MG63 (cell line): ENCODE data around the gene PHLDA1. TPM values are rescaled to one million over a fixed set of nuclear protein-coding genes. Genes with fewer than 3 reads are reported as not detected.
"Not testable (repeated sequence)": the region's sequence is repeated elsewhere in the genome, so short reads cannot be mapped to it uniquely, and the experiment has no call there.

Source experiments
- DNase-seq: peaks from one replicate; pipeline ENCODE4 v3.0.0-alpha.2; 2020
- H3K27me3 ChIP-seq: fragments of 250-450 bp; sonication (Bioruptor Pico); 2 replicates; pipeline ENCODE4 v1.5.1; 2020; ENCODE audit warnings: mild to moderate bottlenecking, moderate library complexity
- H3K36me3 ChIP-seq: fragments of 250-450 bp; sonication (Bioruptor Pico); 2 replicates; pipeline ENCODE4 v1.5.1; 2020; ENCODE audit warnings: mild to moderate bottlenecking, moderate library complexity
- H3K4me3 ChIP-seq: fragments of 250-450 bp; sonication (Bioruptor Pico); 2 replicates; pipeline ENCODE4 v1.5.1; 2020; ENCODE audit warnings: mild to moderate bottlenecking, moderate library complexity
- H3K9me3 ChIP-seq: fragments of 250-450 bp; sonication (Bioruptor Pico); 2 replicates; pipeline ENCODE4 v1.5.1; 2020; ENCODE audit warnings: mild to moderate bottlenecking, moderate library complexity
- total RNA-seq: library from RNA; depleted of rRNA; stranded (reverse); fragments of >200 nt; shearing (Covaris generic); gene quantifications from 2 replicates; pipeline ENCODE4 v1.2.3, GENCODE V29; 2014; ENCODE audit warnings: low replicate concordance

PHLDA1 gene
- total RNA-seq, 1 experiment from 2014 or later, result 13.8 TPM

- no peaks in the 10 kb centered on the region for H3K27me3 ChIP-seq
- DNase-seq, result no peak
- H3K4me3 ChIP-seq, result no peak overlapping the region
- H3K9me3 ChIP-seq, result no peaks in the 10 kb centered on the region
- H3K36me3 ChIP-seq, result no peaks in the 10 kb centered on the region
Measured at GRCh38 chr12:76006028-76006925, 25.3 kb downstream of the PHLDA1 start.

- no peak for DNase-seq
- Histone ChIP-seq H3K4me3 (no peak overlapping the region), H3K36me3 (no peaks in the 10 kb centered on the region), H3K27me3 (no peaks in the 10 kb centered on the region), H3K9me3 (no peaks in the 10 kb centered on the region)
Measured at GRCh38 chr12:76003355-76003638, 28.3 kb downstream of the PHLDA1 start.

- no peaks in the 10 kb centered on the region for H3K36me3 ChIP-seq
- no peak for DNase-seq
- H3K27me3 ChIP-seq, result no peaks in the 10 kb centered on the region
- H3K9me3 ChIP-seq, result no peaks in the 10 kb centered on the region
- no peak overlapping the region for H3K4me3 ChIP-seq
Measured at GRCh38 chr12:76002598-76003354, 28.8 kb downstream of the PHLDA1 start.

GRCh38 chr12:75998292-75999063, 33.1 kb downstream of the PHLDA1 start:
- H3K4me3 ChIP-seq, result no peak overlapping the region
- no peak for DNase-seq

GRCh38 chr12:75997658-75998057, 33.9 kb downstream of the PHLDA1 start:
- Histone ChIP-seq H3K9me3 (no peaks in the 10 kb centered on the region), H3K36me3 (no peaks in the 10 kb centered on the region), H3K4me3 (no peak overlapping the region), H3K27me3 (no peaks in the 10 kb centered on the region)
- DNase-seq, result no peak

More at GRCh38 chr12:75998292-75999063, 33.1 kb downstream of the PHLDA1 start:
- Histone ChIP-seq H3K27me3 (no peaks in the 10 kb centered on the region), H3K36me3 (no peaks in the 10 kb centered on the region), H3K9me3 (no peaks in the 10 kb centered on the region)

GRCh38 chr12:75996861-75997447, 34.6 kb downstream of the PHLDA1 start:
- DNase-seq, result no peak

GRCh38 chr12:75995691-75996090, 35.9 kb downstream of the PHLDA1 start:
- DNase-seq, result no peak
- H3K9me3 ChIP-seq, result no peaks in the 10 kb centered on the region
- H3K4me3 ChIP-seq, result no peak overlapping the region
- H3K36me3 ChIP-seq, result no peaks in the 10 kb centered on the region
- H3K27me3 ChIP-seq, result no peaks in the 10 kb centered on the region

More at GRCh38 chr12:75996861-75997447, 34.6 kb downstream of the PHLDA1 start:
- Histone ChIP-seq H3K4me3 (no peak overlapping the region), H3K36me3 (no peaks in the 10 kb centered on the region), H3K9me3 (no peaks in the 10 kb centered on the region), H3K27me3 (no peaks in the 10 kb centered on the region)

- DNase-seq, result no peak
- H3K36me3 ChIP-seq, result no peaks in the 10 kb centered on the region
- no peaks in the 10 kb centered on the region for H3K9me3 ChIP-seq
- H3K27me3 ChIP-seq, result no peaks in the 10 kb centered on the region
- no peak overlapping the region for H3K4me3 ChIP-seq
Measured at GRCh38 chr12:75994069-75994740, 37.4 kb downstream of the PHLDA1 start.

- Histone ChIP-seq H3K36me3 (no peaks in the 10 kb centered on the region), H3K27me3 (no peaks in the 10 kb centered on the region), H3K9me3 (peaks cover 6% of the 10 kb centered on the region), H3K4me3 (no peak overlapping the region)
- no peak for DNase-seq
Measured at GRCh38 chr12:75991753-75992152, 39.8 kb downstream of the PHLDA1 start.

GRCh38 chr12:75990189-75990912, 41.2 kb downstream of the PHLDA1 start:
- Histone ChIP-seq H3K9me3 (peaks cover 6% of the 10 kb centered on the region), H3K36me3 (no peaks in the 10 kb centered on the region), H3K4me3 (no peak overlapping the region), H3K27me3 (no peaks in the 10 kb centered on the region)
- no peak for DNase-seq

- H3K4me3 ChIP-seq, H3K27me3 ChIP-seq, DNase-seq, H3K36me3 ChIP-seq, H3K9me3 ChIP-seq: not testable (repeated sequence)
Measured at GRCh38 chr12:75987709-75988108, 43.9 kb downstream of the PHLDA1 start.

GRCh38 chr12:75986001-75986746, 45.4 kb downstream of the PHLDA1 start:
- no peak overlapping the region for H3K4me3 ChIP-seq
- H3K36me3 ChIP-seq, result no peaks in the 10 kb centered on the region
- H3K27me3 ChIP-seq, result no peaks in the 10 kb centered on the region
- no peak for DNase-seq
- H3K9me3 ChIP-seq, result peaks cover 6% of the 10 kb centered on the region

GRCh38 chr12:75985566-75985965, 46.0 kb downstream of the PHLDA1 start:
- Histone ChIP-seq H3K27me3 (no peaks in the 10 kb centered on the region), H3K9me3 (peaks cover 6% of the 10 kb centered on the region), H3K4me3 (no peak overlapping the region), H3K36me3 (no peaks in the 10 kb centered on the region)
- DNase-seq, result no peak

GRCh38 chr12:75984577-75985182, 46.9 kb downstream of the PHLDA1 start:
- Histone ChIP-seq H3K4me3 (no peak overlapping the region), H3K9me3 (peaks cover 6% of the 10 kb centered on the region), H3K27me3 (no peaks in the 10 kb centered on the region), H3K36me3 (no peaks in the 10 kb centered on the region)
- no peak for DNase-seq

GRCh38 chr12:75983851-75984250, 47.7 kb downstream of the PHLDA1 start:
- not testable (repeated sequence) for DNase-seq, H3K9me3 ChIP-seq, H3K4me3 ChIP-seq, H3K36me3 ChIP-seq, H3K27me3 ChIP-seq
